Measurements from ENCODE around the gene ROR2. TPM values are rescaled to one million over a fixed set of nuclear protein-coding genes. Genes with fewer than 3 reads are reported as not detected.

The ROR2 gene
- total and polyA plus RNA-seq, 9 donors = 2.1 to 9.4 (median 4.6) TPM

DNA sequence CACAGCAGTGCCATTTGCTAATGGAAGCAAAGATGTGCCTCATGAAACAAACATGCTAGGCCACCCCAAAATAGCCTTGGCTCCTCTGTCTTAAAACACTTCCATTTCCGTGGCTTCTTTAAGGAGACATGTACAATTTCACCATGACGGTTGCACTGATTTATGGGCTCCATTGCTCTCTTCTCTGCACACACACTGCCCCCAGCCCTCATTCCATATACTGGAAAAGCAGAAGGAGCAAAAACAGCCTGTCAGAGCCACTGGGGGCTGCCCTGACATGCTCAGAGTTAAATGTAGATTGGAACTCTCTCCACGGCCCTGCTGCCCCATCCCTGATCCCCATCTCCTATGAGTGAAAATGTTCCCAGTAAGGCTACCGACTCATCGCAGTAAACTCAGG, 114.8 kb downstream of the ROR2 start:
- no peaks in the 10 kb centered on the region for H3K9me3 ChIP-seq (replicated peaks; ENCODE audit: control insufficient read depth, low read depth, low read length)
- no peak overlapping the region for H3K27ac ChIP-seq (ENCODE audit: low read length)
- peaks cover 20% of the 10 kb centered on the region for H3K4me1 ChIP-seq (ENCODE audit: control insufficient read depth, insufficient read depth, low read length)
- no peak overlapping the region for H3K4me3 ChIP-seq (ENCODE audit: low read length)
- WGBS (ENCODE audit: insufficient coverage) = no CpG with 5 or more reads among the region's 5 CpGs
- H3K27me3 ChIP-seq (ENCODE audit: control insufficient read depth, insufficient read depth, low read length) = no peaks in the 10 kb centered on the region
- no peaks in the 10 kb centered on the region for H3K36me3 ChIP-seq (ENCODE audit: control insufficient read depth, insufficient read depth, low read length)
- DNase-seq = no peak

DNA sequence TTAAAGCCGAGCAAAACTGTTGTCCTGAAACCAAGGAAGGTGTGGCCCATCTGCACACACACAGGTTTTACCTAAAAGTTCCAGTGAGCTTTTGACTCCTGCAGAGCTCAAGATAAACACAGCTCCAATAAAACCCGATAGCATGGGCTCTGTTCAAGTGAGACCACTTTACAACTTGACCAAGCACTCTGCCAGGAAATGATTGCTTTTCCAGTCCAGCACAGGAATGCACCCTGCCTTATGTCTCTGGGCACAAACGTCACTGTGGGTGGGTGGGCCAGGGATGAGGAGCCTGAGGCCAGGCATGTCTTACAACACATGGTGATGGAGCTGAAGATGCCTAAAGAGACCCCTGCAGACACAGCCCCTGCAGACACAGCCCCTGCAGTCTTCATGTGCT, 115.3 kb downstream of the ROR2 start:
- H3K9me3 ChIP-seq (replicated peaks; ENCODE audit: control insufficient read depth, low read depth, low read length) = no peaks in the 10 kb centered on the region
- no peak for DNase-seq
- H3K36me3 ChIP-seq (ENCODE audit: control insufficient read depth, insufficient read depth, low read length) = no peaks in the 10 kb centered on the region
- no peak overlapping the region for H3K27ac ChIP-seq (ENCODE audit: low read length)
- no peak overlapping the region for H3K4me3 ChIP-seq (ENCODE audit: low read length)
- 51% methylated on average over 2 of the region's 3 CpGs for WGBS (ENCODE audit: insufficient coverage)
- no peaks in the 10 kb centered on the region for H3K27me3 ChIP-seq (ENCODE audit: control insufficient read depth, insufficient read depth, low read length)
- peaks cover 20% of the 10 kb centered on the region for H3K4me1 ChIP-seq (ENCODE audit: control insufficient read depth, insufficient read depth, low read length)

DNA sequence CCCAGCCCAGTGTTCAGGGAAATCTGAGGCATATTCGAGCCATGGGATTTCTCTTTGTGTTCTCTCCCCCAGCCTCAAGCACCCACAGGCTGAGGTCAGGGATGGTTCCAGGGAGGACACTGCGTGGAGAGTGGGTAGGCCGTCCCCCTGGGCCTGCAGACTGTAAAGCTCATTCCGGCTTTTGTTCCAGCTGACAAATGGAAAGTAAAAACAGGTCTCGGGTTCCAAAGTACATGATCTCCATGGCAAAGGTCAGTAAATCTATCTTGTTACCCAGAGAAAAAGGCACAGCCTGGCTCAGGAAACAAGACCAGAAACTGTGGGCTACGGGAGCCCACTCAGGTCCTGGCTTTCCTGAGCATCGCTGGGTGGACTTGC, 116.2 kb downstream of the ROR2 start:
- no peaks in the 10 kb centered on the region for H3K27me3 ChIP-seq (ENCODE audit: control insufficient read depth, insufficient read depth, low read length)
- no peaks in the 10 kb centered on the region for H3K36me3 ChIP-seq (ENCODE audit: control insufficient read depth, insufficient read depth, low read length)
- peaks cover 17% of the 10 kb centered on the region for H3K4me1 ChIP-seq (ENCODE audit: control insufficient read depth, insufficient read depth, low read length)
- no peak overlapping the region for H3K4me3 ChIP-seq (ENCODE audit: low read length)
- H3K9me3 ChIP-seq (replicated peaks; ENCODE audit: control insufficient read depth, low read depth, low read length) = no peaks in the 10 kb centered on the region
- 38% methylated on average over 5 of the region's 7 CpGs for WGBS (ENCODE audit: insufficient coverage)
- DNase-seq = no peak
- H3K27ac ChIP-seq (ENCODE audit: low read length) = no peak overlapping the region

DNA sequence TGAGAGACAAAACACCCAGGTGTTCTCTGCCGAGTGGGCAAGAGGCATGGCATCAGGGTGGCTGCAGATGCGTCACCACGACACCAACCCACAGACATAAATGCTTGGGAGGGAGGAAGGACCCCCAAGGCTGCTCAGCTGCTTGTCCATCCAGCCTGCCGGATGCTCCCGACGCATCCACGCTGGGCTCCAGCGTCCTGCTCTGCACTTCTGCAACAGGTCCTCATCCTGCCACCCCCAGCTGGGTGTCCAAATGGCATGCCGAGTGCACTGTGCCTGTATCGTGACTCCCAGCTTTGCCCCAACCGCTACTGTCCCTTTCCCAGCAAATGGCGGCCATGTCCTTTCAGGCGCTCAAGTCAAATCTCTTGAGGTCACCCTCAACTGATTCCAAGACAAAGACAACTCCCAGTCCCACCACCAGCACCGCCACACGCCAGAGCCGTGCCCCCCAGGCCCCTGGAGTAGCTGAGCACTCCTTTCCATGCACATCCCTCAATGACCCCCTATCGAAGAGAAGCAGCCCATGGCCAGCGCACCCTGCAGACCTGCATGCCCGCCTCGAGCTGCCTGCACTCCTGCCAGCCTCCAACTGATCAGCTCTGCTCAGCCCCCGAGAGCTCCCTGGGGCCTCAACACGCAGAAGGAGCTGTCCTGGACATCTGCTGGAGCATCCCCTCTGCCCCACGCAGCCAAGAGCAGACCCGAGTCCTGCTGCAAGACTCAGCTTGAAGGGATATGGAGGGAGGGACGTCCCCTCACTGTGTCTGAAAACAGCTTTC, 116.7 kb downstream of the ROR2 start:
- Histone ChIP-seq H3K27ac (ENCODE audit: low read length) (no peak overlapping the region), H3K27me3 (ENCODE audit: control insufficient read depth, insufficient read depth, low read length) (no peaks in the 10 kb centered on the region), H3K9me3 (replicated peaks; ENCODE audit: control insufficient read depth, low read depth, low read length) (no peaks in the 10 kb centered on the region), H3K36me3 (ENCODE audit: control insufficient read depth, insufficient read depth, low read length) (no peaks in the 10 kb centered on the region), H3K4me1 (ENCODE audit: control insufficient read depth, insufficient read depth, low read length) (peaks cover 12% of the 10 kb centered on the region), H3K4me3 (ENCODE audit: low read length) (no peak overlapping the region)
- no peak for DNase-seq
- WGBS (ENCODE audit: insufficient coverage) = 81% methylated on average over 21 of the region's 25 CpGs

DNA sequence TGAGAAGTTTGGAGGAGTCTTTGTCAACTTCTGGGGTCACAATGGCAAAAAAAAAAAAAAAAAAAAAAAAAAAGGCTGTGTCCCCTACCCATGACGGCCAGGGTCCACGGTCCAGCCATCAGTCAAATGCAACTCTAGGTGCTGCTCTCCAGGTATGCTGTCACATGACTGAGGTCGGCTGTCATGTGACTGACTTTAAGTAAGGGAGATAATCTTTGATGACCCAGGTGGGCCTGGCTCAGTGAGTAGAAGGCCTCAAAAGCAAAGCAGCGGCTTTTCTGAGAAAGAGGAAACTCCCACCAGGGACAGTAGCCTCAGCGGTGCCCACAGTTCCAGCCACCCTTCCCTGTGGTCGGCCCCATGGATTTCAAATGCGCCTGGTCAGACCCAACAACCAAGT, 117.7 kb downstream of the ROR2 start:
- Histone ChIP-seq H3K9me3 (replicated peaks; ENCODE audit: control insufficient read depth, low read depth, low read length) (no peaks in the 10 kb centered on the region), H3K4me3 (ENCODE audit: low read length) (no peak overlapping the region), H3K27ac (ENCODE audit: low read length) (no peak overlapping the region), H3K27me3 (ENCODE audit: control insufficient read depth, insufficient read depth, low read length) (no peaks in the 10 kb centered on the region), H3K4me1 (ENCODE audit: control insufficient read depth, insufficient read depth, low read length) (peaks cover 9% of the 10 kb centered on the region), H3K36me3 (ENCODE audit: control insufficient read depth, insufficient read depth, low read length) (no peaks in the 10 kb centered on the region)
- WGBS (ENCODE audit: insufficient coverage) = 85% methylated on average over 5 of the region's 7 CpGs
- DNase-seq = no peak

DNA sequence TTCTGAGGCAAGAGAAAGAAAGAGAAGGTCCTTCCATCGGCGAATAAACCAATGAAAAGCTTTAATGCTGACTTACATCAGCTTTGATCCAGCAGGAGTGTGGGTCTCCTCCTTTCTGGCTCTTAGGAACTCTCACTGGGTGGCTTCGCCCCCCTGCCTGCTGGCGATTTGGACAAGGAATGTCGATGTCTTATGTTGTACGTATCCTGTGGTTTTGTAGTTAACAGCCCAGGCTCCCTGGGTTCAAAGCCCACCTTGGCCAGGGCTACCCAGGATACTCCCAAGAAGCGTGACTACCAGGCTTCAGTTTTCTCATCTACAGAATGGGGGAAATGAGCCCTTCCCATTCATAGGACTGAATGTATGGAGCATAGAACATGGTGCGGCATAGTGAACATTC, 124.2 kb downstream of the ROR2 start:
- Histone ChIP-seq H3K27me3 (ENCODE audit: control insufficient read depth, insufficient read depth, low read length) (no peaks in the 10 kb centered on the region), H3K27ac (ENCODE audit: low read length) (no peak overlapping the region), H3K4me1 (ENCODE audit: control insufficient read depth, insufficient read depth, low read length) (peaks cover 15% of the 10 kb centered on the region), H3K9me3 (replicated peaks; ENCODE audit: control insufficient read depth, low read depth, low read length) (peaks cover 2% of the 10 kb centered on the region), H3K4me3 (ENCODE audit: low read length) (no peak overlapping the region), H3K36me3 (ENCODE audit: control insufficient read depth, insufficient read depth, low read length) (no peaks in the 10 kb centered on the region)
- WGBS (ENCODE audit: insufficient coverage) = 93% methylated on average over 4 of the region's 8 CpGs
- no peak for DNase-seq

DNA sequence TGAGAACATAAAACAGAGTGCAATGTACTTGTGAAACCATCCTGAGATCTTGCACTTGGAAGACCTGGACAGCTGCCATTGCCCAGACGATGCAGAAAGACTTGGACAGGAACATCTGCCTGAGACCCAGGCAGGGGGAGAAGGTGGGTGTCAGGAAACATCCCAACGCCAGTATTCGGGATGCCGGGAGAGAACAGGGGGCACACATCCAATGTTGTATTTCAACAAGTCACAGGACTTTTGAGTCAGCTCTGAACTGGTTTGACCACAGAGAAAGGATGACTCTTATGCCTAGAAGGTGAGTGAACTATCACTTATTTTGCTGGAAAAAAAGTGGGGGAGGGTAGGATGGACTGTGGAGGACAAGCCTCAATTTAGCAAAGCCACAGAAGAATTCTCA, 124.6 kb downstream of the ROR2 start:
- no peaks in the 10 kb centered on the region for H3K36me3 ChIP-seq (ENCODE audit: control insufficient read depth, insufficient read depth, low read length)
- H3K9me3 ChIP-seq (replicated peaks; ENCODE audit: control insufficient read depth, low read depth, low read length) = peaks cover 2% of the 10 kb centered on the region
- H3K27ac ChIP-seq (ENCODE audit: low read length) = no peak overlapping the region
- peaks cover 15% of the 10 kb centered on the region for H3K4me1 ChIP-seq (ENCODE audit: control insufficient read depth, insufficient read depth, low read length)
- DNase-seq = no peak
- H3K27me3 ChIP-seq (ENCODE audit: control insufficient read depth, insufficient read depth, low read length) = no peaks in the 10 kb centered on the region
- H3K4me3 ChIP-seq (ENCODE audit: low read length) = no peak overlapping the region
- 15% methylated on average over 3 of the region's 4 CpGs for WGBS (ENCODE audit: insufficient coverage)

DNA sequence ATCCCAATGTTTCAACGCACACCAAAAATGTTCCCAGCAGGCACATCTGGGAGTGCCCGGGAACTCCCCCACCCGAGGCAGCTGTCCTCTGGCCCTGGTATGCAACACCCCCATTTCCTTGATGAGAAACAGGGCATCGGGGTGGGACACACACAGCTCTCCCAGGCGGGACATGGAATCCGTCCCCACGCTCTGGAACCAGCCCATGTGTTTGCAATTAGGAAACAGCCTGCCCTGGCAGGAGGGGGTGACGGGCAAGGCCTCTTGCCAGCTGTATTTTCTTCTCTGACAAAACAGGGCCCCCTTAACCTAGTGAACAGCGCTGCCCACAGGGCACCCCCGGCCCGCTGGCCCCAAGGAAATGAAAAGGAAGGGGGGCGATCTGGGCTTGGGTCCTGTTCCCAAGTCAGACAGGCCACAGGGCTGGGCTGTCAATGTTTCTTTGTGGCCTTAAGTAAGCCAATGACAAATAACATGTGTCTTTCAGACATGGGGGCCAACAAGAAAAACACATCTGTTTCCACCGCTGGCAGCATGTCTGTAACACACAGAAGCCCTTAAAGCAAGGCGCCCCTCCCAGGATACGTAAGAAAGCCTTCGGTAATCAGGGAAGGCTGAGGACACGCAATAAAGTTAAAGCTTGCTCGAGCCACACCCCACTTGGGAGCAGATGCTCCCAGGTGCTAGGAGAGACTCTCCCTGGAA, 125.3 kb downstream of the ROR2 start:
- Histone ChIP-seq H3K27ac (ENCODE audit: low read length) (no peak overlapping the region), H3K27me3 (ENCODE audit: control insufficient read depth, insufficient read depth, low read length) (no peaks in the 10 kb centered on the region), H3K4me1 (ENCODE audit: control insufficient read depth, insufficient read depth, low read length) (peaks cover 15% of the 10 kb centered on the region), H3K4me3 (ENCODE audit: low read length) (no peak overlapping the region), H3K9me3 (replicated peaks; ENCODE audit: control insufficient read depth, low read depth, low read length) (peaks cover 2% of the 10 kb centered on the region), H3K36me3 (ENCODE audit: control insufficient read depth, insufficient read depth, low read length) (no peaks in the 10 kb centered on the region)
- peak; percentile 71 for DNase-seq
- WGBS (ENCODE audit: insufficient coverage) = 22% methylated on average over 14 of the region's 18 CpGs

DNA sequence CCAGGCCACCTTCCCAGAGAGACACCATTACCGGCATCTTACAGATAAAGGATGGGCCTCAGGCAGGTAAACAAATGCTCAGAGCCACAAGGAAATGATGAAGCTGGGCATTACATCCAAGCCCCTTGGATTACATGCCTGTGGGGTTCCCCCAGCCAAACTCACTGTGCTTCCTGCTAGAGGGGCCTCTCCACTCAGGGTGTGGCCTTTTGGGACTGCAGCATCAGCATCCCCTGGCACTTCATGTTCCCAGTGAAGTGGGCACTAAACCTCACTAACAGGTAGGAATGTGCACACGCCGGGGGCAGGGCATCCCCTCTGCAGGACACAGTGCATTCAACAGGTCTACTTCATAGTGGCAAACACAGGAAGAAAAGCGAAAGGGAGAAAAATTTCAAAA, 125.9 kb downstream of the ROR2 start:
- no peaks in the 10 kb centered on the region for H3K36me3 ChIP-seq (ENCODE audit: control insufficient read depth, insufficient read depth, low read length)
- DNase-seq = no peak
- H3K9me3 ChIP-seq (replicated peaks; ENCODE audit: control insufficient read depth, low read depth, low read length) = peaks cover 2% of the 10 kb centered on the region
- 78% methylated on average over 1 of the region's 4 CpGs for WGBS (ENCODE audit: insufficient coverage)
- H3K4me3 ChIP-seq (ENCODE audit: low read length) = no peak overlapping the region
- no peaks in the 10 kb centered on the region for H3K27me3 ChIP-seq (ENCODE audit: control insufficient read depth, insufficient read depth, low read length)
- no peak overlapping the region for H3K27ac ChIP-seq (ENCODE audit: low read length)
- H3K4me1 ChIP-seq (ENCODE audit: control insufficient read depth, insufficient read depth, low read length) = peaks cover 15% of the 10 kb centered on the region

DNA sequence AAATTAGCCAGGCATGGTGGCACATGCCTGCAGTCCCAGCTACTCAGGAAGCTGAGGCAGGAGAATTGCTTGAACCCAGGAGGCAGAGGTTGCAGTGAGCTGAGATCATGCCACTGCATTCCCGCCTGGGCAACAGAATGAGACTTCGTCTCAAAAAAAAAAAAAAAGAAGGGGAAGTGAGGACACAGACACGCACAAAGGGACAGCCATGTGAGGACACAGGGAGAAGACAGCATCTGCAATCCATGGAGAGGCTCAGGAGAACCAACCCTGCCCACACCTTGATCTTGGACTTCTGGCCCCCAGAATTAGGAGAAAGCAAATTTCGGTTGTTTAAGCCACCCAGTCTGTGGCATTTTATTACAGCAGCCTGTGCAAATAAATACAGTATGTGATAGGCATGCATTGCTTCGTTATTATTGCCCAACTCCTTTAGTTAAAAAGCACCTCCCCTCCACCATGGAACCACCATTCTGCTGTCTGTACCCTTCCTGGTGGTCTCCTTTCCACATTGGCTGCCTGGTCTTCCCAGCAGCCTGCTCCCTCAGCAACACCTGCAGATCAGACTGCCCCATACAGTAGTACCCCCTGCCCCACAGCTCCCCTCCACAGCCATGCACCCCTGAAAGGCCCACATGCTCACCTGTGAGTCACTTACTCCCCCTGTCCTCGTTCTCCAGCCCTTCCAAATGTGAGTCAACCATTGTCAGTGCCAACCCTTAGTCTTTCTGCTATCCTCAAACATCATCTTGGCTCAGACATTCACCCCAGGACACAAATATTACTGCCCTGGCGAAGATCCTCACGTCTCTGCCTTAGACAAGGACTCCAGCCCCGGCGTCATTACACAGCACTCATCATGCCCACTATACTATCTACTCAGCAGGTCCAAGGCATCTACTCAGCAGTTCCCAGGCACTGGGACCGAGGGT, 128.8 kb downstream of the ROR2 start:
- 91% methylated on average over 6 of the region's 11 CpGs for WGBS (ENCODE audit: insufficient coverage)
- no peak overlapping the region for H3K4me3 ChIP-seq (ENCODE audit: low read length)

More for the DNA sequence above, 128.8 kb downstream of the ROR2 start:
- Histone ChIP-seq H3K4me1 (ENCODE audit: control insufficient read depth, insufficient read depth, low read length) (peaks cover 24% of the 10 kb centered on the region), H3K27ac (ENCODE audit: low read length) (no peak overlapping the region), H3K9me3 (replicated peaks; ENCODE audit: control insufficient read depth, low read depth, low read length) (peaks cover 2% of the 10 kb centered on the region), H3K27me3 (ENCODE audit: control insufficient read depth, insufficient read depth, low read length) (no peaks in the 10 kb centered on the region), H3K36me3 (ENCODE audit: control insufficient read depth, insufficient read depth, low read length) (no peaks in the 10 kb centered on the region)
- no peak for DNase-seq

Data from muscle of leg (tissue), 11 donors.